NB4 (cell line): Measurements from ENCODE around the gene FFAR1.

Experiments
- CTCF ChIP-seq: IDR thresholded peaks from one replicate; pipeline ENCODE4 v1.5.1; 2012; ENCODE audit warnings: low read depth, low read length
- MAX ChIP-seq: IDR thresholded peaks from 2 replicates; pipeline ENCODE4 v1.6.1; 2011; ENCODE audit warnings: low read depth, low read length
- MYC ChIP-seq: IDR thresholded peaks from 2 replicates; pipeline ENCODE4 v1.6.1; 2011; ENCODE audit warnings: low read depth, low read length
- POLR2A ChIP-seq: IDR thresholded peaks from 2 replicates; pipeline ENCODE4 v1.6.1; 2011; ENCODE audit warnings: mild to moderate bottlenecking; ENCODE audit not compliant: insufficient read length; ENCODE audit errors: extremely low read depth

- TF ChIP-seq CTCF (no peak), POLR2A (no peak), MYC (no peak), MAX (no peak)
These were observed 49.4 kb downstream of the FFAR1 start for GRCh38 chr19:35397064-35397463.
